CD4-positive, CD25-positive, alpha-beta regulatory T cell (primary cell): Measurements from ENCODE around the gene ZGLP1. TPM values are rescaled to one million over a fixed set of nuclear protein-coding genes. Genes with fewer than 3 reads are reported as not detected.
A peak's percentile ranks its signal among the peaks of the same experiment; 100 is the strongest.

Source experiments
- ATAC-seq, 2 donors: fragments of 150-1000 bp; cut with Tn5 transposase; one replicate each; pipeline ENCODE4 v1.10.0; 2021; ENCODE audit warnings: low read depth in 2 of 2, moderate number of reproducible peaks in 2 of 2, moderate library complexity in 1 of 2
- DNase-seq, 3 donors: peaks; one replicate each; pipeline versions ENCODE4 v3.0.0 to v3.0.0-alpha.2; 2012 to 2022; ENCODE audit warnings: mixed read lengths in 1 of 3
- H3K27ac ChIP-seq: one replicate; pipeline ENCODE4 v1.7.0; 2013; ENCODE audit warnings: mild to moderate bottlenecking, low read length; ENCODE audit not compliant: insufficient read depth, poor library complexity, severe bottlenecking
- H3K27me3 ChIP-seq: one replicate; pipeline ENCODE4 v1.7.0; 2013; ENCODE audit warnings: low read length; ENCODE audit not compliant: control insufficient read depth, insufficient read depth
- H3K36me3 ChIP-seq: one replicate; pipeline ENCODE4 v1.7.0; 2013; ENCODE audit warnings: mild to moderate bottlenecking, low read length, moderate library complexity; ENCODE audit not compliant: control insufficient read depth, insufficient read depth
- H3K4me1 ChIP-seq: 2 replicates; pipeline ENCODE4 v1.7.0; 2013; ENCODE audit warnings: mild to moderate bottlenecking, low read length; ENCODE audit not compliant: insufficient read depth, control insufficient read depth, poor library complexity, severe bottlenecking
- H3K4me3 ChIP-seq: one replicate; pipeline ENCODE4 v1.7.0; 2013; ENCODE audit warnings: low read depth, mild to moderate bottlenecking, low read length, moderate library complexity
- H3K9me3 ChIP-seq, 2 experiments: 1 replicate in 1 of 2; 2 replicates in 1 of 2; pipeline ENCODE4 v1.7.0; 2013; ENCODE audit warnings: low read length in 2 of 2, mild to moderate bottlenecking in 1 of 2, moderate library complexity in 1 of 2; ENCODE audit not compliant: control insufficient read depth in 2 of 2
- H3K27ac Mint-ChIP-seq, 3 donors: one replicate each; pipeline ENCODE4 v1.8.0; 2020 to 2022; ENCODE audit warnings: mild to moderate bottlenecking in 3 of 3, mixed read lengths in 3 of 3, moderate library complexity in 2 of 3
- H3K27me3 Mint-ChIP-seq: one replicate; pipeline ENCODE4 v1.8.0; 2022; ENCODE audit warnings: mild to moderate bottlenecking, mixed read lengths
- H3K36me3 Mint-ChIP-seq: one replicate; pipeline ENCODE4 v1.8.0; 2020; ENCODE audit warnings: mixed read lengths
- H3K4me1 Mint-ChIP-seq, 4 donors: one replicate each; pipeline ENCODE4 v1.8.0; 2020 to 2022; ENCODE audit warnings: mixed read lengths in 4 of 4, mild to moderate bottlenecking in 1 of 4
- H3K4me3 Mint-ChIP-seq, 4 donors: one replicate each; pipeline ENCODE4 v1.8.0; 2020 to 2022; ENCODE audit warnings: mild to moderate bottlenecking in 4 of 4, mixed read lengths in 4 of 4, moderate library complexity in 3 of 4
- H3K9me3 Mint-ChIP-seq, 7 donors: one replicate each; pipeline ENCODE4 v1.8.0; 2020 to 2022; ENCODE audit warnings: mixed read lengths in 7 of 7, mild to moderate bottlenecking in 3 of 7, moderate library complexity in 2 of 7
- polyA plus RNA-seq, 4 donors: library from polyadenylated mRNA; unstranded; fragments of 300-500 nt; fragmentation: Illumina TruSeq; gene quantifications; one replicate each; pipeline ENCODE4 v1.2.3, GENCODE V29; 2021
- total RNA-seq: library from RNA; stranded (reverse); gene quantifications from one replicate; pipeline ENCODE4 v1.2.3, GENCODE V29; 2022

The ZGLP1 gene
- total and polyA plus RNA-seq, 5 donors from 2014 or later, result 0.32 to 2.8 TPM; not detected in 3

GRCh38 chr19:10290876-10291553 lies 18.6 kb downstream of the ZGLP1 start:
- H3K9me3 ChIP-seq, result no peaks in the 10 kb centered on the region
- Mint-ChIP-seq H3K4me1 (peaks cover 0 to 84% (median 31%) of the 10 kb centered on the region in 4 donors), H3K27ac (no peak overlapping the region), H3K9me3 (peaks cover 0 to 4% (median 0%) of the 10 kb centered on the region in 7 donors), H3K4me3 (peak overlapping the region; percentile 82 to 90 (median 86)), H3K27me3 (peaks cover 84% of the 10 kb centered on the region), H3K36me3 (peaks cover 1% of the 10 kb centered on the region)
- peaks cover 8% of the 10 kb centered on the region for H3K27me3 ChIP-seq
- H3K4me1 ChIP-seq, result peaks cover 96% of the 10 kb centered on the region
- H3K27ac ChIP-seq, result no peak overlapping the region
- DNase-seq, result peak; percentile 40 to 57 (median 53)
- H3K36me3 ChIP-seq, result no peaks in the 10 kb centered on the region
- peak in 1 of 2 donors; percentile 14 for ATAC-seq
- no peak overlapping the region for H3K4me3 ChIP-seq

- Mint-ChIP-seq H3K4me1 (peaks cover 0 to 84% (median 27%) of the 10 kb centered on the region in 4 donors), H3K4me3 (peak overlapping the region; percentile 82 to 90 (median 86)), H3K27me3 (peaks cover 78% of the 10 kb centered on the region), H3K36me3 (peaks cover 7% of the 10 kb centered on the region), H3K9me3 (peaks cover 0 to 4% (median 0%) of the 10 kb centered on the region in 7 donors), H3K27ac (peak overlapping the region in 1 of 3 donors; percentile 55)
- Histone ChIP-seq H3K4me1 (peaks cover 90% of the 10 kb centered on the region), H3K36me3 (peaks cover 2% of the 10 kb centered on the region), H3K27ac (no peak overlapping the region), H3K4me3 (no peak overlapping the region), H3K27me3 (peaks cover 8% of the 10 kb centered on the region), H3K9me3 (no peaks in the 10 kb centered on the region)
- ATAC-seq (no peak), DNase-seq (no peak)
These were observed 19.2 kb downstream of the ZGLP1 start for GRCh38 chr19:10290357-10290875.

GRCh38 chr19:10289836-10290356 lies 19.7 kb downstream of the ZGLP1 start, which contains the start of gene ICAM5:
Gene ICAM5, plus strand, starts transcription at chr19:10289952. Its CDS starts 92 bp downstream, at chr19:10290044.
- peak in 1 of 3 donors; percentile 27 for DNase-seq
- H3K9me3 ChIP-seq, result no peaks in the 10 kb centered on the region
- H3K4me3 ChIP-seq, result no peak within 1 kb of the TSS
- Mint-ChIP-seq H3K36me3 (peaks cover 12% of the 10 kb centered on the region), H3K27me3 (peaks cover 76% of the 10 kb centered on the region), H3K4me3 (peak within 1 kb of the TSS; percentile 82 to 92 (median 86)), H3K27ac (peak within 1 kb of the TSS in 2 of 3 donors; percentile 32 to 55), H3K4me1 (peaks cover 0 to 84% (median 26%) of the 10 kb centered on the region in 4 donors), H3K9me3 (peaks cover 0 to 4% (median 0%) of the 10 kb centered on the region in 7 donors)
- peaks cover 85% of the 10 kb centered on the region for H3K4me1 ChIP-seq
- H3K27ac ChIP-seq, result no peak within 1 kb of the TSS
- no peak for ATAC-seq
- peaks cover 7% of the 10 kb centered on the region for H3K36me3 ChIP-seq
- peaks cover 8% of the 10 kb centered on the region for H3K27me3 ChIP-seq

DNA sequence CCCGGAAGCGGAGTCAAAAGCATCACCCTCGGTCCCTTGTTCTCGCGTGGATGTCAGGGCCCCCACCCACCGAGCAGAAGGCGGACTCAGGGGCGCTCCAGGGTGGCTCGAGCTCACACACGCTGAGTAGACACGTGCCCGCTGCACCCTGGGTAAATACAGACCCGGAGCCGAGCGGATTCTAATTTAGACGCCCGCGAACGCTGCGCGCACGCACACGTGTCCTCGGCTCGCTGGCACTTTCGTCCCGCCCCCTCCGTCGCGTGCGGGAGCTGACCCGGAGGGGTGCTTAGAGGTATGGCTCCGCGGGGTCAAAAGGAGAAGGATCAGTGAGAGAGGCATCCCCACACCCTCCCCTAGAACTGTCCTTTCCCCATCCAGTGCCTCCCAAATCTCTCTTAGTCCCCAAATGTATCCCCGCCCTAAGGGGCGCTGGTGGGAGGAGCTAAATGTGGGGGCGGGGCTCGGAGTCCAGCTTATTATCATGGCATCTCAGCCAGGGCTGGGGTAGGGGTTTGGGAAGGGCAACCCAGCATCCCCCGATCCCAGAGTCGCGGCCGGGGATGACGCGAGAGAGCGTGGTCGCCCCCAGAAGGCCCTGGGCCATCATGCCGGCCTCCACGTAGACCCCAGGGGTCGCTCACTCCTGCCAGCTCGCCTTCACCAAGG lies 20.3 kb downstream of the ZGLP1 start:
- Mint-ChIP-seq H3K27ac (peak overlapping the region in 1 of 3 donors; percentile 32), H3K4me1 (peaks cover 0 to 78% (median 23%) of the 10 kb centered on the region in 4 donors), H3K27me3 (peaks cover 70% of the 10 kb centered on the region), H3K36me3 (peaks cover 16% of the 10 kb centered on the region), H3K9me3 (peaks cover 0 to 4% (median 0%) of the 10 kb centered on the region in 7 donors), H3K4me3 (peak overlapping the region; percentile 82 to 92 (median 86))
- Histone ChIP-seq H3K4me3 (no peak overlapping the region), H3K4me1 (peaks cover 80% of the 10 kb centered on the region), H3K9me3 (no peaks in the 10 kb centered on the region), H3K27me3 (peaks cover 8% of the 10 kb centered on the region), H3K36me3 (peaks cover 13% of the 10 kb centered on the region), H3K27ac (no peak overlapping the region)
- peak; percentile 58 to 64 for ATAC-seq
- peak; percentile 35 to 83 (median 66) for DNase-seq

DNA sequence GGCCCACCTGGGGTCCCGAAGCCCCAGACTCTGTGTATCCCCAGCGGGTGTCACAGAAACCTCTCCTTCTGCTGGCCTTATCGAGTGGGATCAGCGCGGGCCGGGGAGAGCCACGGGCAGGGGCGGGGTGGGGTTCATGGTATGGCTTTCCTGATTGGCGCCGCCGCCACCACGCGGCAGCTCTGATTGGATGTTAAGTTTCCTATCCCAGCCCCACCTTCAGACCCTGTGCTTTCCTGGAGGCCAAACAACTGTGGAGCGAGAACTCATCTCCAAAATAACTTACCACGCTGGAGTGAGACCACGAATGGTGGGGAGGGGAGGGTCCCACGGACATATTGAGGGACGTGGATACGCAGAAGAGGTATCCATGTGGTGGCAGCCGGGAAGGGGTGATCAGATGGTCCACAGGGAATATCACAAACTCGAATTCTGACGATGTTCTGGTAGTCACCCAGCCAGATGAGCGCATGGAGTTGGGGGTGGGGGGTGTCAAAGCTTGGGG lies 20.9 kb downstream of the ZGLP1 start:
- Histone ChIP-seq H3K36me3 (peaks cover 18% of the 10 kb centered on the region), H3K4me3 (no peak overlapping the region), H3K4me1 (peaks cover 74% of the 10 kb centered on the region), H3K9me3 (no peaks in the 10 kb centered on the region), H3K27ac (no peak overlapping the region), H3K27me3 (peaks cover 8% of the 10 kb centered on the region)
- H3K27ac Mint-ChIP-seq, result peak overlapping the region in 1 of 3 donors; percentile 32
- peak overlapping the region; percentile 82 to 92 (median 86) for H3K4me3 Mint-ChIP-seq
- ATAC-seq, result no peak
- H3K9me3 Mint-ChIP-seq, result peaks cover 0 to 4% (median 0%) of the 10 kb centered on the region in 7 donors
- peaks cover 16% of the 10 kb centered on the region for H3K36me3 Mint-ChIP-seq
- DNase-seq, result peak in 1 of 3 donors; percentile 71
- H3K4me1 Mint-ChIP-seq, result peaks cover 0 to 76% (median 23%) of the 10 kb centered on the region in 4 donors
- peaks cover 68% of the 10 kb centered on the region for H3K27me3 Mint-ChIP-seq

GRCh38 chr19:10286803-10287737 lies 22.5 kb downstream of the ZGLP1 start, which contains the start of gene ICAM4:
Gene ICAM4, plus strand, starts transcription at chr19:10286955. Its CDS starts 58 bp downstream, at chr19:10287013.
- peaks cover 0 to 63% (median 22%) of the 10 kb centered on the region in 4 donors for H3K4me1 Mint-ChIP-seq
- H3K4me1 ChIP-seq, result peaks cover 58% of the 10 kb centered on the region

More at GRCh38 chr19:10286803-10287737, 22.5 kb downstream of the ZGLP1 start, which contains the start of gene ICAM4:
- no peaks in the 10 kb centered on the region for H3K9me3 ChIP-seq
- H3K36me3 ChIP-seq, result peaks cover 24% of the 10 kb centered on the region
- ATAC-seq, result no peak
- DNase-seq, result peak in 1 of 3 donors; percentile 73
- Mint-ChIP-seq H3K9me3 (peaks cover 0 to 4% (median 0%) of the 10 kb centered on the region in 7 donors), H3K4me3 (peak within 1 kb of the TSS; percentile 21 to 87 (median 72)), H3K27ac (no peak within 1 kb of the TSS), H3K36me3 (peaks cover 20% of the 10 kb centered on the region), H3K27me3 (peaks cover 52% of the 10 kb centered on the region)
- H3K4me3 ChIP-seq, result no peak within 1 kb of the TSS
- H3K27me3 ChIP-seq, result peaks cover 8% of the 10 kb centered on the region
- H3K27ac ChIP-seq, result no peak within 1 kb of the TSS
